Fibroblast of lung (primary cell): ENCODE data around the gene MALL. TPM values are rescaled to one million over a fixed set of nuclear protein-coding genes. Genes with fewer than 3 reads are reported as not detected.
"Not testable (repeated sequence)": the region's sequence is repeated elsewhere in the genome, so short reads cannot be mapped to it uniquely, and the experiment has no call there.

Source experiments
- DNase-seq, 2 donors: peaks; one replicate each; pipeline versions ENCODE4 v3.0.0 to v3.0.0-alpha.2; 2010; ENCODE audit warnings: low read depth in 2 of 2
- H2AFZ ChIP-seq: 2 replicates; pipeline ENCODE4 v1.5.1; 2012; ENCODE audit warnings: low read length, control low read depth, inconsistent platforms
- H3K27ac ChIP-seq: 2 replicates; pipeline ENCODE4 v1.5.1; 2011; ENCODE audit warnings: low read length, control low read depth; ENCODE audit not compliant: insufficient read depth
- H3K27me3 ChIP-seq: 2 replicates; pipeline ENCODE4 v1.5.1; 2011; ENCODE audit warnings: mild to moderate bottlenecking, low read length; ENCODE audit not compliant: control insufficient read depth, insufficient read depth
- H3K36me3 ChIP-seq: 2 replicates; pipeline ENCODE4 v1.5.1; 2011; ENCODE audit warnings: low read length; ENCODE audit not compliant: control insufficient read depth, insufficient read depth
- H3K4me1 ChIP-seq: 2 replicates; pipeline ENCODE4 v1.5.1; 2011; ENCODE audit warnings: low read length; ENCODE audit not compliant: control insufficient read depth, insufficient read depth; ENCODE audit errors: extremely low read depth
- H3K4me2 ChIP-seq: 2 replicates; pipeline ENCODE4 v1.5.1; 2011; ENCODE audit warnings: low read length, control low read depth; ENCODE audit not compliant: insufficient read depth; ENCODE audit errors: extremely low read depth
- H3K4me3 ChIP-seq, 4 experiments: fragments of 200-600 bp in 1 of 4; sonication (generic) in 1 of 4; replicated peaks in 1 of 4; 2 replicates each; pipeline ENCODE4 v1.5.1; 2011 to 2016; ENCODE audit warnings: low read length in 4 of 4, low read depth in 3 of 4, mild to moderate bottlenecking in 3 of 4, control low read depth in 2 of 4, inconsistent platforms in 1 of 4, mixed read lengths in 1 of 4; ENCODE audit not compliant: insufficient read depth in 1 of 4; ENCODE audit errors: control extremely low read depth in 1 of 4
- H3K79me2 ChIP-seq: 2 replicates; pipeline ENCODE4 v1.5.1; 2012; ENCODE audit warnings: mild to moderate bottlenecking, low read length, inconsistent platforms; ENCODE audit not compliant: control insufficient read depth, insufficient read depth
- H3K9ac ChIP-seq: 2 replicates; pipeline ENCODE4 v1.5.1; 2011; ENCODE audit warnings: mild to moderate bottlenecking, low read length, control low read depth; ENCODE audit not compliant: insufficient read depth
- H3K9me3 ChIP-seq: 2 replicates; pipeline ENCODE4 v1.5.1; 2012; ENCODE audit warnings: low read depth, low read length; ENCODE audit not compliant: control insufficient read depth, insufficient read depth
- H4K20me1 ChIP-seq: 2 replicates; pipeline ENCODE4 v1.5.1; 2011; ENCODE audit warnings: low read length; ENCODE audit not compliant: control insufficient read depth, insufficient read depth; ENCODE audit errors: extremely low read depth
- polyA plus RNA-seq, 2 donors: library from polyadenylated mRNA; depleted of rRNA in 1 of 2; stranded (reverse) in 1 of 2; unstranded in 1 of 2; fragments of >200 nt; gene quantifications; 2 replicates each; pipeline ENCODE4 v1.2.1, GENCODE V29; 2011 to 2012; ENCODE audit warnings: missing spikeins in 1 of 2
- total RNA-seq: library from RNA; depleted of rRNA; stranded (reverse); fragments of >200 nt; gene quantifications from 2 replicates; pipeline ENCODE4 v1.2.1, GENCODE V29; 2014

Gene MALL
- total and polyA plus RNA-seq, 2 donors (not counting 1 experiment from before 2014, with no cell fraction given): 3.1 to 3.6 TPM

GRCh38 chr2:110060550-110060949, 55.1 kb downstream of the MALL start:
- not testable (repeated sequence) for H3K4me1 ChIP-seq, H3K27me3 ChIP-seq, H4K20me1 ChIP-seq, H3K9me3 ChIP-seq, H3K36me3 ChIP-seq, H3K9ac ChIP-seq, DNase-seq, H3K4me2 ChIP-seq, H3K27ac ChIP-seq, H3K79me2 ChIP-seq, H3K4me3 ChIP-seq, H2AFZ ChIP-seq

GRCh38 chr2:110059694-110060358, 55.8 kb downstream of the MALL start:
- not testable (repeated sequence) for H3K36me3 ChIP-seq, H3K27ac ChIP-seq, H3K4me3 ChIP-seq, H3K79me2 ChIP-seq, H2AFZ ChIP-seq, H3K9ac ChIP-seq, DNase-seq, H4K20me1 ChIP-seq, H3K27me3 ChIP-seq, H3K4me1 ChIP-seq, H3K9me3 ChIP-seq, H3K4me2 ChIP-seq

- not testable (repeated sequence) for H3K4me2 ChIP-seq, H3K4me3 ChIP-seq, H3K9me3 ChIP-seq, H3K4me1 ChIP-seq, H3K36me3 ChIP-seq, H3K9ac ChIP-seq, H3K27me3 ChIP-seq, H2AFZ ChIP-seq, DNase-seq, H4K20me1 ChIP-seq, H3K27ac ChIP-seq, H3K79me2 ChIP-seq
Observed at GRCh38 chr2:110059009-110059693, 56.5 kb downstream of the MALL start.

- H3K79me2 ChIP-seq, DNase-seq, H2AFZ ChIP-seq: not testable (repeated sequence)
Observed at GRCh38 chr2:110058034-110058433, 57.6 kb downstream of the MALL start.

GRCh38 chr2:110055819-110056408, 59.7 kb downstream of the MALL start:
- H3K9ac ChIP-seq, H3K27me3 ChIP-seq, H3K9me3 ChIP-seq, H3K4me1 ChIP-seq, H3K27ac ChIP-seq, H3K4me3 ChIP-seq, H2AFZ ChIP-seq, H3K79me2 ChIP-seq, H4K20me1 ChIP-seq, H3K36me3 ChIP-seq, DNase-seq, H3K4me2 ChIP-seq: not testable (repeated sequence)

More at GRCh38 chr2:110058034-110058433, 57.6 kb downstream of the MALL start:
- not testable (repeated sequence) for H3K36me3 ChIP-seq, H3K4me3 ChIP-seq, H3K4me2 ChIP-seq, H4K20me1 ChIP-seq, H3K27ac ChIP-seq, H3K27me3 ChIP-seq, H3K9ac ChIP-seq, H3K4me1 ChIP-seq, H3K9me3 ChIP-seq

GRCh38 chr2:110054521-110055407, 60.9 kb downstream of the MALL start:
- H3K27ac ChIP-seq, H3K4me3 ChIP-seq, H3K9me3 ChIP-seq, H3K4me1 ChIP-seq, H3K27me3 ChIP-seq, H4K20me1 ChIP-seq, H2AFZ ChIP-seq, H3K9ac ChIP-seq, H3K4me2 ChIP-seq, H3K79me2 ChIP-seq, H3K36me3 ChIP-seq: not testable (repeated sequence)
- peak; percentile 24 to 80 for DNase-seq
